Measurements from ENCODE around the gene RHOB.

The RHOB gene

GRCh38 chr2:20439503-20439902 lies 7.4 kb upstream of the RHOB start:
- no peak for DNase-seq

- no peak for DNase-seq
Measured at GRCh38 chr2:20440001-20440560, 6.8 kb upstream of the RHOB start.

DNA sequence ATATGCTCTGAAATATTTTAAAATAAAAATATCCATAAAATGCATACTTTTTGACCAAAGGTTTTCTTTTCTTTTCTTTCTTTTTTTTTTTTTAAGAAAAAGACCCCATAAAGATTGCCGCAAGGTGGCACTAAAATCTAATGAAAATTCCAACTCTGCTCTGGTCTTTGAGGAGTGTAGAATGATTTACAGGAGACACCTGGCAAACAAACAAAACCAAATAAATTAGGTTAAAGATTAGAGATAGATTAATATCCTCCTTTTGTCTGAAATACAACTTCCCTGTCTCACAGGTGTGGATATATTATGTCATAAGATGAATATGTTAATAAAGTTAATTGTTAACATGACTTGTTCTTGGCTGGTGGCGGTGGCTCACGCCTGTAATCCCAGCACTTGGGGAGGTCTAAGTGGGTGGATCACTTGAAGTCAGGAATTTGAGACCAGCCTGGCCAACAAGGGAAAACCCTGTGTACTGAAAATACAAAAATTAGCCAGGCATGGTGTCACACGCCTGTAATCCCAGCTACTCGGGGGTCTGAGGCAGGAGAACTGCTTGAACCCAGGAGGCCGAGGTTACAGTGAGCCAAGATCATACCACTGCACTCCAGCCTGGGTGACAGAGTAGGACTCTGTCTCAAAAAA lies 3.5 kb upstream of the RHOB start:
- DNase-seq: no peak

DNA sequence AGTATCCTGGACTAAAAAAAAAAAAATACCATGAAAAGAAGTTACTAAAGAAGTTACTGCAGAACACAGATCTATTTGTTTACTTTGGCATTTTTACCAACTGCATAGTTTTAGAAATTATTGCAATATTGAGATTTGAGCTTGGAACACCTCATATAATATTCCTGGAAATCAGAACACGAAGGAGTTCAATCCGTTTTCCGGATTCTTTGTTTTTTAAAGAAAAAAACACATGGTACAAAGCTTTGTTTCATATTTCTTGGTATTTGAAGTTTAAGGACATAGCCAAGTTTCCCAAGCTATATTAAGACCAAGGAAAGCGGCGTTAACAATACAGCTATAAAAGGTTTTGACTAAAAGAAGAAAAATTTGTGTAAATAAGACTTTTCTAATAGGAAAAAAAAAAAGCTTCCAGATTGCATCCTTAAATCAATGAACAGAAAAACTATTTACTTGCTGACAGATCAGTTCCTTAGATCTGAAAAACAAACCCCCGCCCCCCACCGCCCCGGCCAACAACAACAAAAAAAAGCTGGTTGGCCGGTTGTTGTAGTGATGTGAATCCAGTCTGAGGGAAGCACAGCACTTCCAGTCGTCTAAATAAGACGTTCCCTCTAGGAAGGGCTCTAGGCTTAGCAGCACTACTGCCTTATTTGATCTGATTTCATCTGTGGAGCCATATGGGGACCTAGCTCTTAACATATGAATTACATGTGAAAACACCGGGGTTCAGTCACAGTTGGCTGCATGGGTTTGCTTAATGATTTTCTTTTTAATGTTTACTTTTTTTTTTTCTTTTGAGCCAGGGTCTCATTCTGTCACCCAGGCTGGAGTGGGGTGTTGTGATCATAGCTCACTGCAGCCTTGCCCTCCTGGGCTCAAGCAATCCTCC lies 2.5 kb upstream of the RHOB start:
- DNase-seq: no peak

DNA sequence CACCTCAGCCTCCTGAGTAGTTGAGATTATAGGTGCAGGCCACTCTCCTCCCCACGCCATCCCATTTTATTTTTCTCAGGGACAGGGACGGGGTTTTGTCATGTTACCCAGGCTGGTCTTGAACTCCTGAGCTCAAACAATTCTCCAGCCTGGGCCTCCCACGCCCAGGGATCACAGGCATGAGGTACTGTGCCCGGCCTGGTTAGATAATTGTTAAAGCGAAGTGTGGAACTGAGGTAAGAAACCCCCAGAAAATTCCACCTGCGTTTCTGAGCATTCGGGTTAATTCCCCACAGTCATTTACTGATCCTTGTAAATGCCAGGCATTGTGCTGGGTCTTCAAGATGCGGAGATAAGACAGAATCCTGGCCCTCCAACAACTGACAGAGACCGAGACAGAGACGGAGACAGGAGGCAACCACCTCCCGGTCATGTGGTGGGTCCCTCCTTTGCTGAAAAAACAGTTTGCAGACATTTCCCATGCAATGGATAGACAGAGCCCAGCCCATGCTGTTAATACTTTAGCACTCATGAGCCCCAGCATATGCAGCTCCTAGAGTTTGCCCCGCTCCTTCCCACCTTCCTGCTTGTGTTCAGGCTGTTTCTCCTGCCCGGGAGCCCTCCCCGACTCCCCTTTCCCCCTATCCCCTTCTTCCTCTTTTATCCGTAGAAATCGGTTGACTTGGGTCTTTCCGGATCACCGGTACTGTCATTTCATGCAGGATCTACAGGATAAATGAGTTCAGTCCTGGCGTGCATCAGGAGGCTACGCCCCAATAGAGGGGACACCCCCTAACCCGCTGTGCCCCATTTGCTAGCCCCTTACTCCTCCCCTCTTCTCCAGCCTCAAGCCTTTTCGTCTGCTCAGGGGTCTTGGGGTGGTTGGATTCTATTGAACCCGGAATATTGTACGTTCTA lies 1.6 kb upstream of the RHOB start:
- DNase-seq: no peak

DNA sequence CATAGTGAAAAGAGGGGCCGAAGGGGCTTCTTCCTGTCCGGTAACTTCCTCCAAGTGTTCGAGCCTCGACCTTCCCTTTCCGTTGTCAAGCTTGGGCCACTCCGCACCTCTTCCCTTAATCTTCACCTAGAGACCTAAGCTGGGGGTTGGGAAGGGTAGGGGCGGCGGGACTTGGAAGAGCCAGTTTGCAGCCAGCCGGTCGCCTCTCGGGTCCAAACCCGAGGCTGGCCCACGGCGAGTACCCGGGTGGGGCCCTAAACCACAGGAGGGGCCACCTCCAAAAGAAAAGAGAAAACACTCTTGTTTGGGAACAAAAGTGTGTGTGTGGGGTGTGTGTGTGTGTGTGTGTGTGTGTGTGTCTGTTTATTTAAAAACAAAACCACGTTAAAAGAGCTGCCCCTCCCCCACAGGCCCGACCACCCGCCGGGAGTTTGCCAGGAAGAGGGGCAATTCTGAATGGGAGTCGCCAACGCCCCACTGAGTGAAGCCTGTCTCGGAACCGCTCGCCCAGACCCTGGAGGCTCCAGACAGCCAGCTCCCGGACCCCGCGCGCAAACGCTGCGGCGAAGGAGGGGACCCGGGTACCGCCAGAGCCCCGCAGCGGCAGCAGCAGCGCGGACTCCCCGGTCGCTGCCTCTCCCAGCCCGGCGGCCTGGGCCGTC lies 488 bp upstream of the RHOB start:
- no peak for DNase-seq

- no peak for DNase-seq
Measured at GRCh38 chr2:20447437-20448245, 767 bp downstream of the RHOB start.

GRCh38 chr2:20448246-20448976 lies 1.5 kb downstream of the RHOB start:
- no peak for DNase-seq

GRCh38 chr2:20448977-20449306 lies 2.1 kb downstream of the RHOB start:
- DNase-seq: no peak

DNA sequence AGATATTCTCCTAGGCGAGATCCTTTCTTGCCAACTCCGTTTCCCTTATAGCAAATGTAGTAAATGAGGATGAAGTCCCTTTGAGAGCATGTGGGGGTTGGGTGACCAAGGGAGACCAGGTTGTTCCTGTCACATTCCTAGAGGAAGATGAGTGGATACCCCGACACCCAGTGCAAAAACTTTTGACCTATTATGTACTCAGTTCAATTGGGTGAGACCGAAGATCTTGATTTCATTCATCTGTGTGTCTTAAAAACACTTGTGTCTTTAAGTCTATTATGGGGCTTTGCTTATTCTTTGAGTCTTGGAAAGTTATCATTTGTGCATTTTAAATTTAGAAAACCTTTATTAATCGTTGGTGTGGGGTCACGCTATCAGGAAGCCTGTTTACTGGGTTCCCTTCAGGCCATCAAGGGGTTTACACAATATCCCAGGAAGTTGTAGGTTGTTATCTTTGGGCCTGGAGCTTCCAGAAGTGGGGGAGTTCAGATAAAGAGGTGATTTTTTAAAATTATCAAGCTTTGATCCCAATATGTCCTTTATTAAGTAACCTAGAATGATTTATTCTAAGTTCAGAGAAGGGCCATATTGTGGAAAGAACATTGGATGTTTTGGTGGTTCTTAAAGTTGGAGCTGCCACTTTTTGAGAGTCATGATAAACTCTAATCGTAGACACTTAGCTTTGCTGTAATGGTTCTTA lies 2.8 kb downstream of the RHOB start:
- DNase-seq: no peak

GRCh38 chr2:20450201-20450999 lies 3.5 kb downstream of the RHOB start:
- no peak for DNase-seq

DNA sequence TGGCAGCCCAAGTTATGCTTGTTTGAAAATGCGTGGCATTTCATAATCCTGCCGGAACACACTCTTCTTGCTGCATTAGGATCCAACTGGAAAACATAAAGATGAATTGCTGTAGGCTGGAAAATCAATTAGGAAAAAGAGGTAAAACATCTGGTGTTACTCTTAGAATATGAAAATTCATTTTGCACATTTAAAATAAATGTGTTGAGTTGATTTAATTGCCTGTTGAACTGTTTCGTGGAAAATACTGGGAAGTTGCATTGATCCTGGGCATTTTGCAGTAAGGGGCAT lies 4.1 kb downstream of the RHOB start:
- DNase-seq: no peak

DNA sequence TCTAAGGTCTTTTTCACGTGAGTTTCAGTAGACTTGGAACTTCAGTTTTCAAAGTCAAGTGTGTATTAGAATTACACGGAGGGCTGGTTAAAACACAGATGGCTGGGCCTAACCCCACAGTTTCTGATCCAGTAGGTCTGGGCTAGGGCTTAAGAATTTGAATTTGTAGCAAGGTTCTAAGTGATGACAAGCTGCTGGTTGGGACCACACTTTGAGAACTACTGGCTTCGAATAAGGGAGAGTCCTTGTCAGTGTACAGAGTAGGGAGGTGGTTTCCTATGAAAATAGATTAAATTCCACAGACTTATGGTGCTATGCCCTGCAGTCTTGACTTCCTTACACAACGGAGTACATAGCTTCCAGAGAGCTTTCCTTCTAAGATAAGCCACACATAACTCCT lies 4.5 kb downstream of the RHOB start:
- DNase-seq: no peak

- DNase-seq: no peak
Measured at GRCh38 chr2:20451761-20452499, 5.1 kb downstream of the RHOB start.

GRCh38 chr2:20452551-20452950 lies 5.7 kb downstream of the RHOB start:
- no peak for DNase-seq

DNA sequence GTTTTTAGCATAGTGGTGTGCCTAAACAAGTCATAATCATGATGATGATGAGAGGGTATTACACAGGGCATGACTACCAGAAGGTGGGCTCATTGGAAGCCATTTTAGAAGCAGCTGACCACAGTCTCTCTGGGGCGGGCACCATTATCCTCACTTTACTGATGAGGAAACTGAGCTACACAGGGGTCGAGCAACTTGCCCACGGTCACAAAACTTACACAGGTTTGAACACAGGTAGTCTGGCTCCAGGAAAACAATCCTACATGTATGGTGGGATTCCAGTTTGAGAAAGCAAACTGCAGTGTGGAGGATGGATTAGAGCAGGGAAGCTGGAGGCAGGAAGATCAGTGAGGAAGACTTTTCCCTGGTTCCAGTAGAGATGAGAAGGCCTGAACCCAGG lies 6.2 kb downstream of the RHOB start:
- DNase-seq: no peak

GRCh38 chr2:20454036-20454981 lies 7.4 kb downstream of the RHOB start:
- no peak for DNase-seq

DNA sequence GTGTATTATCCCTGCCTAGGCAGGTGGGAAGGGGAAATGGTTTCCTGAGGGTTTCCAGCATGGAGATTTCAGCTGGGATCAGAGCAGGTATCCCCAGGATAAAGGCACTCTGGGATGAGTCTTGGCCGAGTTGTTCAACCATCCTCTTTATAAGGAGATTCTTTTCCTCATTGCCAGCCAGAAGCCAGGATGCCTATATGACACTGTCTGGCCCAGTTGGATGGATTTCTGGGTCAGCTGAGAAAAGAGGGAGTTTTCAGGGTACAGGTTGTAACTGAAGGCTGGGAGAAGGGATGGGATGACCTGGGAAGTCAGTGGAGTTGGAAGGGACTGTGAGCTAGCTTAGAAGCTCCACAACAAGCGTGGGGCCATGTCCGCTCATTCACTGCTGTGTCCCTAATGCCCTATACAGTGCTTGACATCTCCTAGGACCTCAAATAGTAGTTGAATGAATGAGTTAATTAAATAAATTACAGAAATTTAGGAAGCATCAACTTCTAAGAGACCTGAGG lies 8.3 kb downstream of the RHOB start:
- DNase-seq: no peak
